Keratinocyte (primary cell): ENCODE results near the gene FRAS1.
A peak's percentile ranks its signal among the peaks of the same experiment; 100 is the strongest.

Source experiments
- CTCF ChIP-seq, 3 experiments: IDR thresholded peaks in 1 of 3; conservative IDR thresholded peaks in 1 of 3; optimal IDR thresholded peaks in 1 of 3; 2 replicates in 2 of 3; 3 replicates in 1 of 3; pipeline versions ENCODE3 to v1.5.1; 2011; ENCODE audit warnings: low read length in 3 of 3, mild to moderate bottlenecking in 3 of 3, moderate library complexity in 2 of 3, control low read depth in 1 of 3, inconsistent platforms in 1 of 3; ENCODE audit not compliant: insufficient read depth in 2 of 3; ENCODE audit errors: extremely low read depth in 1 of 3
- EZH2 ChIP-seq: IDR thresholded peaks from one replicate; pipeline ENCODE4 v1.6.1; 2012; ENCODE audit warnings: inconsistent platforms, mild to moderate bottlenecking, low read length, moderate library complexity

GRCh38 chr4:78056265-78057129, 626 bp upstream of the FRAS1 start:
- TF ChIP-seq CTCF (optimal IDR thresholded peaks at IDR 0.05 in 1 of 3, IDR thresholded peaks at IDR 0.05 in 1 of 3, conservative IDR thresholded peaks at IDR 0.05 in 1 of 3; ENCODE audit: extremely low read depth in 1 of 3, insufficient read depth in 2 of 3, low read length in 3 of 3) (peak in 1 of 3 experiments; percentile 43), EZH2 (no peak)
